Measurements from ENCODE around the gene LRRC74B. TPM values are rescaled to one million over a fixed set of nuclear protein-coding genes. Genes with fewer than 3 reads are reported as not detected.
A peak's percentile ranks its signal among the peaks of the same experiment; 100 is the strongest.
"Not testable (repeated sequence)": the region's sequence is repeated elsewhere in the genome, so short reads cannot be mapped to it uniquely, and the experiment has no call there.

The LRRC74B gene
- polyA plus RNA-seq (ENCODE audit: insufficient read length) = 0.18 TPM

GRCh38 chr22:21045585-21046294 is at the start of gene LRRC74B:
Gene LRRC74B, plus strand, starts transcription at chr22:21045946. Its CDS starts 41 bp downstream, at chr22:21045987.
- peak; percentile 54 for DNase-seq (ENCODE audit: low read depth)

- no peak for DNase-seq (ENCODE audit: low read depth)
Observed at GRCh38 chr22:20996031-20996410, 49.7 kb upstream of the LRRC74B start.

DNA sequence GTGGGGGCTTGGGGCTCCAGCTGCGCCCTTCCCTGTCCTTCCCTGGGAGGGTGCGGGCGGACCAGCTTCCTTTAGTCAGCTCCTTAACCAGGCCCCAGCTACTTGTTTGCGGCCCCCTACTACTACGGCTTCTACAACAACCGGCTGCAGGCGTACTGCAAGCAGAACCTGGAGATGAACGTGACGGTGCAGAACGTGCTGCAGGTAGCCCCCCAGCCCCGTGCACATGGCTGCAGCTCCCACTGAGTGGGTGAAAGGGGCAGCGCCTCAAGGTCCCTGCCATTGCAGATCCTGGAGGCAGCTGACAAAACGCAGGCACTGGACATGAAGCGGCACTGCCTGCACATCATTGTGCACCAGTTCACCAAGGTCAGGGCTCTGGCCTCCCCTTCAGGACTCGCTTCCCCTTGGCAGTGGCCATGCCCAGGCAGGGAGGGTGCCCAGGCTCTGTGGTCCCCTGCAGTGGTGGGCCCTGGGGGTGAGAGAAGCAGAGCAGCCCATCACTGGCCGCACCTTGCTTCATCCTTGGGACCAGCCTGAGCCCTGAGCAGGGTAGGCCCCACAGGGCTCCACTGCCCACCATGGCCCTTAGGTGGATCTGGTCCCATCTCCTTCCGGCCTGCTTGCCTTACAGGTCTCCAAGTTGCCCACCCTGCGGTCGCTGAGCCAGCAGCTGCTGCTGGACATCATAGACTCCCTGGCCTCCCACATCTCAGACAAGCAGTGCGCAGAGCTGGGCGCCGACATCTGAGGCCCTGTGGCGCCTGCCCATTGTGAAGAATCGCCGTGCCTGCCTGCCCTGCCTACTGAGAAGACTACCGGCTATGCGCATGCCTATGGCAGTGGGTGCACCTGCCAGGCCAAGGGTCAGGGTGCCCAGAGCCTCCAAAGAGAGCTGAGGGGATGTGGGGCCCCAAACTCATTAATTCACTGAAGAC is 48.9 kb upstream of the LRRC74B start:
- no peak for DNase-seq (ENCODE audit: low read depth)

DNA sequence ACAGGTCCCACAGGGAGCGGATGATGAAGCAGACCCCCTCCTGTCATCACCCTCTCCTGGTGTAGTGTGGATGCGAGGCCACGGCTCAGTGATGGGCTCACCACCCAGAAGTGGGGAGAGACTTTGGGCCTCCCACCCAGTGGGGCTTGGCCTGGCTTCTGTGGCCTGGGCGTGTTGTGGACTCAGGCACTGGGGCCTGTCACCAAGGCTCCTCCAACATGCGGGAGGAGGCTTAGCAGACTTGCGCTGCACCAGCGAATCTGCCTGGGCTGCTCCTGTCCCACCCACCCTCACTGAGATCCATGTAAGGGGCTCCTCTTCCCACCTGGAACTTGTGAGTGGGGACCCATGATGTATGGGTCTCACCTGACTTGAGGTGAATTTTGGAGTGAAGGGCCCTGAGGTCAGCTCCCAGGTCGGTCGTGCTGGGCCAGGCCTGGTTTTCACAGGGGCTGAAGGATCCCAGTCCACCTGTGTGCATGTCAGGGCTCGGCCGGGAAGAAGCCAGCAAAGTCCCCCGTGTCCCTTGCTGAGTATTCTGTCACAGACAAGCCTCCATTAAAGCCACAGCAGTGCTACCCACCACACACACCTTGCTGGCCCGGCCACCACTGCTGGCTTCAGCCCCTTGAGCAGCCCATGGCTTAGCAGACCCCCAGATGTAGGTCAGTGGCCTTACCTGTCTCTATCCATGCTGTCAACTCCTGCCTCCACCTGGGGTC is 48.0 kb upstream of the LRRC74B start:
- DNase-seq (ENCODE audit: low read depth) = no peak

- no peak for DNase-seq (ENCODE audit: low read depth)
Observed at GRCh38 chr22:20998411-20999336, 47.1 kb upstream of the LRRC74B start.

DNA sequence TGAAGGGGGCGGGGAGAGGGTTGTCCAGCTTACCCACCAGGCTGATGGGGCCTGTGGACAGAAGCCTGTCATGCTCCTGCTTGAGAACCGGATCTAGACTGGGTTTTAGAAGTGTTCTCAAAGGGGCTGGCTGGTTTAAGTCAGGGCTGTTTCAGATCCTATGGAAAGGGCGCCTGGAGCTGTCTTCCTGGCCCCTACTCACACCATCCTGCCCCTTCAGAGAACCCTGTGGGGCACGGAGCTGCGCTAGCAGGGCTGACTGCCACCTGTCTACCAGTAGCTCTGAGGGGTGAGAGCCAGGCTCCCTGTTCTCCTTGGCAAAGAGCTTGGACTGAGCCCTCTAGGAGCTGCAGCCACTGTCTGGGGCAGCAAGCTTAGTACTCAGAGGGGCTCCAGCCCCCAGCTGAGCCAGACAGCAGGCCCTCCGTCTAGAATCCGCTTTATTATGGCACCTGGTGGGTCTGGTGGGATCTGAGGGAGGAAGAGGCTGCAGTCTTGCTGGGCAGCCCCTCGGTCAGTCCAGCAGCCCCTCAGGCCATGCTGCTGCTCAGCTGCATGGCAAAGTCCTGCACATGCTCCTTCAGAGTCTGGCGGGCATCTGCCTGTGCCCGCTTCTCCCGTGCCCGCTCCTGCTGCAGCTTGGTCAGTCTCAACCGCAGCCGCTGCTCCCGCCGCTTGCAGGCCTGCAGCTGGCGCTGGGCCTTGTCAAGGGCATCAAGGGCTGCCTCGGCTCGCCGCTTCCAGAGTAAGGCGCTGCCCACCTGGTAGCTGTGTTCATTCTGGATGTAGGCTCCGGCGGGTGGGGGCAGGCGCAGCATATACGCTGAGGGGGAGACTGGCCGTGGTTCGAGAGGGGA is 46.2 kb upstream of the LRRC74B start:
- no peak for DNase-seq (ENCODE audit: low read depth)

DNA sequence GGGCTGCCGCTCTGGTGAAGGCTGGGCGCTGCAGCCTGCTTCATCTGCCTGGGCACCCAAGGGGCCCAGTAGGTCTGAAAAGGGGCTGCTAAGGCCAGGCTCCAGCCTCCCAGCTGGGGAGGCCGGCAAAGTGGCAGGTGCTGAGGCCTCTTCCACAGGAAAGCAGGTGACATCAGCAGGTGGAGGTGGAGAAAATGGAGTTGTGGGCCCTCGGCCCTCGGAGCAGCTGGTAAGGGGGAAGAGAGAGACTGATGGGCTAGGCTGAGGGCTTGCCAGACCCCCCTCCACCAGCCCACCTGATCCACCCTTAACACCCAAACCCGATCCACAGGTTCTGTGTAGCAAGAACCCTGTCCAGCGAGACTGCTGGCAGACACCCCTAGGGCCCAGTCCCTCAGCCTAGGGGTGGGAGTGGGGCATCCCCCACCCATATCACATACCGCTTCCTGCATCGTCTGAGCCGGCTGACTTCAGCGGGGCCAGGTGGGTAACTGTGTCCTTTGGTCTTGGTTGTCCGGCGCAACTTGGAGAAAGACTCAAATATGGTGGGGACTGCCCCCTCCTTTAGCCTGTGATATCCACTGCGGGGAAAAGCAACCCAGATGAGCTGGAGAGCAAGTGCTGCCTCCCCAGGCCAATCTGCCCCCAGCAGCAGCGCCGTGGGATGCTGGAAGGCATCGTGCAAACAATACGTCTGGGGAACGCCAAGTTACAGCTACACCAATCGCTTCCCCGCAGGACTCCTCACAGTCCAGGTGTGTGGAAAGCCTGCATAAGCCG is 45.3 kb upstream of the LRRC74B start:
- no peak for DNase-seq (ENCODE audit: low read depth)

- DNase-seq (ENCODE audit: low read depth) = no peak
Observed at GRCh38 chr22:21000987-21001600, 44.7 kb upstream of the LRRC74B start.

DNA sequence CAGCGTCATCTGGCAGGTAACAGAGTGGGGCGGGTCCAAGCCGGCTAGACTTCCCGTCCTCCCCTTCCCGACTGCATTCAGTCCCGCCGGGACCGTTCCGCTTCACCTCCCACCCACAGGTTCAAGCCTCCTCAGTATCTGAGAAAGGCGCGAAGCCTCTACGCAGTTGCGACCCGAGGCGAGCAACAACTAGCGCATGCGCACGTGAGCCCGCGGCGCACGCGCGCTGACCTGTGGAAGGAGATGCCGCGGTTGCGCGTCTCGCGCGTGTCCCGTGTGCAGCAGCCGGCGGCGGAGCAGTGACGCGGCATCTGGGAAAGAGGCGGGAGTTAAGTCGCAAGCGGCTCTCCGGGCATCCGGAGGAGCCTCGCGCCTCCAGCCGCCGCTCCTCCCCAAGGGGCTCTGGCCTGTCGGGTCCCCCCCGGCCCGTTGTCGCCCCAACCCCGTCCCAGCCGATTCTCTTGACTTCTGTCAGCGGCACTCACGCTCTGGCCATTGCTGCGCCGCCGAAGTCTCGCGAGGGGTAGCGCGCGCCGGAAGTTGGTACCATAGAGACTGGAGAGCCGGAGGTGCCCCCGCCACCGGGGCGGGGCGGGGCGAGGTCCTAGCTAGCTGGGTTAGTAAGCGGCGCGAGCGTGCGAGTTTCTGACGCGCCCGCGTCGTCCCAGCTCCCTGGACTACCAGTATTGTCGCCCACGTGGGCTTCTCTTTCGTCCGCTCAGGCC is 44.0 kb upstream of the LRRC74B start, which contains the start of gene THAP7:
TSS of gene THAP7 (minus strand) at position 518 of the 725 bp plus-strand sequence. CDS start at position 311, 207 bp downstream.
- DNase-seq (ENCODE audit: low read depth) = peak; percentile 93

DNA sequence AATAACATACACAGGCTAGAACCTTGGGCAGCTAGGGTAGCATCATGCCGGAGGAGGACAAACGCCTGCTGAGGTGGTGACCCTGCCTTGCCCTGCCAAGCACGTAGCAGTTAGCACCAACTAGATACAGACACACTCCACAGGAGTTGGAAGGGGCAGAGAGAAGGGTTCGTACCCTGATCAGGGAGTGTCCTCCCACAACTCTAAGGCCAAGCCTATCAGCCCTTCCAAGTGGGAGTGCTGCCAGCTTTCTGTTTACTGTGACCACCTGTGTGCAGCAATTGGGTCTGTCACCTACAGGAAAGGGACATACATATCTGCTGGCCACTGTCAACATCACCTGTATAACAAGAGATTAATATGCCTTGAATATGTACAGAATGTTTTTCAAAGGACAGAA is 42.0 kb upstream of the LRRC74B start:
- no peak for DNase-seq (ENCODE audit: low read depth)

GRCh38 chr22:21009208-21009607 is 36.5 kb upstream of the LRRC74B start:
- not testable (repeated sequence) for DNase-seq (ENCODE audit: low read depth)

- DNase-seq (ENCODE audit: low read depth) = no peak
Observed at GRCh38 chr22:21009638-21010425, 35.9 kb upstream of the LRRC74B start.

DNA sequence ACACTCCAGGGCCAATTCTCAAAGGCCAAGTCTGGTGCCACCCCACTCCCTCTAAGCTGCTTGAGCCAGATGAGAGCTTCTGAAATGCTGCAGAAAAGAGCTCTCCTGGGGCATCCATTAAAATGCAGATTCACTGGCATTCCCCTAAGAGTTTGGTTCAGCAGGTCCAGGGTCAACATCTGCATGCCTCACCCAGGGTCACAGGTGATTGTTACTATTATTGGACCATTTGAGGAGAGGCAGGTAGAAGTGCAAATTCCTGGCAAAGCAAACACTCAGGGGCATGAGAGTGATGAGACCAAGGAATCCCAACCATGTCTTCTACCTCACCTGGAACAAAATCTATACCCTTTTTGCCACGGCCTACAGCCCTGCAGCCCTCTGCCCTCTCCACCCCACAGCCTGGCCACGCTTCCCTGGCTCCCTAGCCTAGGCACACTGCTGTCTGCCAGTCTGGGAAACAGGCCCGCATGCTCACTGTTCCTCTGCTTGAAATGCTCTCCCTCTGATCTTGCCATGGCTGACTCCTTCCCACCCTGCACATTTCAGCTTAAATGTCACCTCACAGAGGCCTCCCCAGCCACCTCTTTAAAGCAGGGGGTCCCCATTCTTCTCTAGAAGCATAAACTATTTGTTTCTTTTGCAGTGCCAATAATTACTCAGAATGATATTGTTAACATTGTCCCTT is 35.2 kb upstream of the LRRC74B start:
- DNase-seq (ENCODE audit: low read depth) = no peak

- no peak for DNase-seq (ENCODE audit: low read depth)
Observed at GRCh38 chr22:21012446-21013407, 33.0 kb upstream of the LRRC74B start.

GRCh38 chr22:21013657-21014201 is 32.0 kb upstream of the LRRC74B start:
- DNase-seq (ENCODE audit: low read depth) = no peak

Measured in forelimb muscle (tissue), 1 donor.